Measurements from ENCODE around the gene ABCD4. TPM values are rescaled to one million over a fixed set of nuclear protein-coding genes. Genes with fewer than 3 reads are reported as not detected.
A peak's percentile ranks its signal among the peaks of the same experiment; 100 is the strongest.

ABCD4 gene
- total and polyA plus RNA-seq, 2 of the 4 experiments (the other 2 are of a cell fraction): 12.2 to 20.4 TPM

- H3K36me3 ChIP-seq (ENCODE audit: control insufficient read depth, insufficient read depth, low read length): no peaks in the 10 kb centered on the region
- H3K27me3 ChIP-seq (ENCODE audit: control insufficient read depth, insufficient read depth, low read length): peaks cover 86% of the 10 kb centered on the region
- no peak overlapping the region for H3K14ac ChIP-seq (replicated peaks; ENCODE audit: low read depth, low read length)
- peak overlapping the region; percentile 47 for H2AK9ac ChIP-seq (replicated peaks; ENCODE audit: low read depth, low read length, poor library complexity)
- TF ChIP-seq MXI1 (IDR thresholded peaks at IDR 0.05; ENCODE audit: borderline replicate concordance, low read depth, low read length) (no peak), FOS (IDR thresholded peaks at IDR 0.05; ENCODE audit: low read depth, low read length) (no peak), NFE2L2 (IDR thresholded peaks at IDR 0.05; ENCODE audit: low read depth, low read length) (no peak), RCOR1 (IDR thresholded peaks at IDR 0.05; ENCODE audit: insufficient replicate concordance, low read length) (no peak), RFX5 (IDR thresholded peaks at IDR 0.05; ENCODE audit: low read depth, low read length) (no peak), CEBPB (IDR thresholded peaks at IDR 0.05; ENCODE audit: low read depth, low read length) (no peak), RAD21 (IDR thresholded peaks at IDR 0.05; ENCODE audit: low read length) (no peak), MAZ (IDR thresholded peaks at IDR 0.05; ENCODE audit: borderline replicate concordance, low read depth, low read length) (no peak), ELK1 (IDR thresholded peaks at IDR 0.05; ENCODE audit: borderline replicate concordance, low read depth, low read length) (no peak), CHD1 (IDR thresholded peaks at IDR 0.05; ENCODE audit: low read depth, low read length) (no peak), CTCF (conservative IDR thresholded peaks at IDR 0.05; ENCODE audit: low read depth, low read length) (no peak)
- TF ChIP-seq, protein P1, sequence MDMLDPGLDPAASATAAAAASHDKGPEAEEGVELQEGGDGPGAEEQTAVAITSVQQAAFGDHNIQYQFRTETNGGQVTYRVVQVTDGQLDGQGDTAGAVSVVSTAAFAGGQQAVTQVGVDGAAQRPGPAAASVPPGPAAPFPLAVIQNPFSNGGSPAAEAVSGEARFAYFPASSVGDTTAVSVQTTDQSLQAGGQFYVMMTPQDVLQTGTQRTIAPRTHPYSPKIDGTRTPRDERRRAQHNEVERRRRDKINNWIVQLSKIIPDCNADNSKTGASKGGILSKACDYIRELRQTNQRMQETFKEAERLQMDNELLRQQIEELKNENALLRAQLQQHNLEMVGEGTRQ (IDR thresholded peaks at IDR 0.05; ENCODE audit: low read depth, low read length): no peak
- DNase-seq (no peak), ATAC-seq (ENCODE audit: low read depth) (peak; percentile 22; the same call in 1 of the 2 replicates)
- ChIA-PET POLR2A (ENCODE audit: unreplicated experiment) (no interaction called here), CTCF (no interaction called here)
- H2AK5ac ChIP-seq (ENCODE audit: low read depth, low read length): no peak overlapping the region
- no peak overlapping the region for H2BK120ac ChIP-seq (ENCODE audit: low read depth, low read length)
- H3K4me1 ChIP-seq (ENCODE audit: control insufficient read depth, insufficient read depth, low read length): no peaks in the 10 kb centered on the region
- no peak overlapping the region for H3K4ac ChIP-seq (ENCODE audit: low read depth, low read length)
- dilution Hi-C loops (cut with HindIII; ENCODE audit: low sequenced_read_pairs, unreplicated experiment) (no loop called here), intact Hi-C loops (cut with micrococcal nuclease) (no loop called here), in situ Hi-C loops (cut with MboI; ENCODE audit: low sequenced_read_pairs) (no loop called here)
- H4K20me1 ChIP-seq (ENCODE audit: insufficient read depth, low read length): peaks cover 28% of the 10 kb centered on the region
- no peak overlapping the region for H4K91ac ChIP-seq (ENCODE audit: insufficient read depth, low read depth, low read length)
- WGBS, 2 experiments (ENCODE audit: extremely low coverage in 2 of 2, insufficient read length in 1 of 2): 2% methylated on average over 56 of the region's 94 CpGs; no CpG with 5 or more reads in 1 of the 2 experiments
- no peak overlapping the region for H3K23ac ChIP-seq (ENCODE audit: low read depth, low read length)
- peaks cover 8% of the 10 kb centered on the region; the same call in 1 of the 2 replicates for H3K9me3 ChIP-seq (ENCODE audit: control insufficient read depth, insufficient read depth, low read length)
- no peak overlapping the region for H3K27ac ChIP-seq (ENCODE audit: insufficient read depth, low read length)
- no peaks in the 10 kb centered on the region for H3K79me1 ChIP-seq (ENCODE audit: low read depth in 1 of 2, low read length in 2 of 2)
- no peak overlapping the region for H4K5ac ChIP-seq (ENCODE audit: low read depth, low read length)
- H3K4me3 ChIP-seq (ENCODE audit: insufficient read depth, low read depth, low read length): no peak overlapping the region
- no peaks in the 10 kb centered on the region for H3K9me1 ChIP-seq (ENCODE audit: insufficient read depth, low read length)
- no peak overlapping the region for H2BK5ac ChIP-seq (ENCODE audit: low read depth, low read length, poor library complexity, severe bottlenecking)
- no TSS peak for BruUV-seq (replicated peaks)
- no peak overlapping the region for H3K18ac ChIP-seq (ENCODE audit: low read depth, low read length)
- no peak overlapping the region for H3K56ac ChIP-seq (ENCODE audit: extremely low read depth, insufficient read depth, low read length)
- no peak overlapping the region for H4K8ac ChIP-seq (ENCODE audit: low read depth in 2 of 2, low read length in 2 of 2)
- no peak overlapping the region for H3K4me2 ChIP-seq (ENCODE audit: low read depth, low read length)
- H3K9ac ChIP-seq (ENCODE audit: low read depth, low read length): no peak overlapping the region
- H2BK20ac ChIP-seq (ENCODE audit: low read depth, low read length): no peak overlapping the region
- no peak overlapping the region for H2BK15ac ChIP-seq (ENCODE audit: low read depth, low read length)
- peak overlapping the region; percentile 49 for H2AFZ ChIP-seq (replicated peaks; ENCODE audit: low read length, poor library complexity)
Measured at GRCh38 chr14:74239848-74240793, 62.6 kb downstream of the ABCD4 start.

Data from IMR-90 (cell line).